ENCODE results near the gene SENP8. TPM values are rescaled to one million over a fixed set of nuclear protein-coding genes. Genes with fewer than 3 reads are reported as not detected.

SENP8 gene
- total and polyA plus RNA-seq, 2 of the 4 experiments (the other 2 are of a cell fraction) = 1.6 to 2.9 TPM

DNA sequence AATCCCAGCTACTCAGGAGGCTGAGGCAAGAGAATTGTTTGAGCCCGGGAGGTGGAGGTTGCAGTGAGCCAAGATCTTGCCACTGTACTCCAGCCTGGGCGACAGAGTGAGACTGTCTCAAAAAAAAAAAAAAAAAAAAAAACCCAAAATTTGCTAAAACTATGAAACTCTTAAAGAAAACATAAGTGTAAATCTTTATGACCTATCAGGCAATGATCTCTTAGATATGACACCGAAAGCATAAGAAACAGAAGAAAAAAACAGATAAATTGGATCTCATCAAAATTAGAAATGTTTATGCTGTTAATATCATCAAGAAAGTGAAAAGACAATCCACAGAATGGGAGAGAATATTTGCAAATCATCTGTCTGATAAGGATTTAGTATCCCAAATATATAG lies 64.0 kb downstream of the SENP8 start:
- no peak for ATAC-seq (ENCODE audit: low read depth)
- CTCF ChIA-PET = no interaction called here

More for the DNA sequence above, 64.0 kb downstream of the SENP8 start:
- no peak overlapping the region for H4K5ac ChIP-seq (ENCODE audit: low read depth, low read length)
- no peak overlapping the region for H3K18ac ChIP-seq (ENCODE audit: low read depth, low read length)
- H4K20me1 ChIP-seq (ENCODE audit: insufficient read depth, low read length) = no peaks in the 10 kb centered on the region; the same call in 1 of the 2 replicates
- no peak overlapping the region for H4K91ac ChIP-seq (ENCODE audit: insufficient read depth, low read depth, low read length)
- TF ChIP-seq RFX5 (IDR thresholded peaks at IDR 0.05; ENCODE audit: low read depth, low read length) (no peak), RCOR1 (IDR thresholded peaks at IDR 0.05; ENCODE audit: insufficient replicate concordance, low read length) (no peak), MAFK (IDR thresholded peaks at IDR 0.05; ENCODE audit: low read depth, low read length) (no peak), SMC3 (IDR thresholded peaks at IDR 0.05; ENCODE audit: low read depth, low read length) (no peak), CEBPB (IDR thresholded peaks at IDR 0.05; ENCODE audit: low read depth, low read length) (no peak), BHLHE40 (IDR thresholded peaks at IDR 0.05; ENCODE audit: low read depth, low read length) (no peak), NFE2L2 (IDR thresholded peaks at IDR 0.05; ENCODE audit: low read depth, low read length) (no peak), MAZ (IDR thresholded peaks at IDR 0.05; ENCODE audit: borderline replicate concordance, low read depth, low read length) (no peak), CHD1 (IDR thresholded peaks at IDR 0.05; ENCODE audit: low read depth, low read length) (no peak), CTCF (conservative IDR thresholded peaks at IDR 0.05; ENCODE audit: low read depth, low read length) (no peak), POLR2A (IDR thresholded peaks at IDR 0.05; ENCODE audit: low read depth, low read length) (no peak), MXI1 (IDR thresholded peaks at IDR 0.05; ENCODE audit: borderline replicate concordance, low read depth, low read length) (no peak), RAD21 (IDR thresholded peaks at IDR 0.05; ENCODE audit: low read length) (no peak), FOS (IDR thresholded peaks at IDR 0.05; ENCODE audit: low read depth, low read length) (no peak)
- TF ChIP-seq, protein P1, sequence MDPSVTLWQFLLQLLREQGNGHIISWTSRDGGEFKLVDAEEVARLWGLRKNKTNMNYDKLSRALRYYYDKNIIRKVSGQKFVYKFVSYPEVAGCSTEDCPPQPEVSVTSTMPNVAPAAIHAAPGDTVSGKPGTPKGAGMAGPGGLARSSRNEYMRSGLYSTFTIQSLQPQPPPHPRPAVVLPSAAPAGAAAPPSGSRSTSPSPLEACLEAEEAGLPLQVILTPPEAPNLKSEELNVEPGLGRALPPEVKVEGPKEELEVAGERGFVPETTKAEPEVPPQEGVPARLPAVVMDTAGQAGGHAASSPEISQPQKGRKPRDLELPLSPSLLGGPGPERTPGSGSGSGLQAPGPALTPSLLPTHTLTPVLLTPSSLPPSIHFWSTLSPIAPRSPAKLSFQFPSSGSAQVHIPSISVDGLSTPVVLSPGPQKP (IDR thresholded peaks at IDR 0.05; ENCODE audit: borderline replicate concordance, low read depth, low read length) = no peak
- dilution Hi-C loops (cut with HindIII; ENCODE audit: low sequenced_read_pairs, unreplicated experiment) (no loop called here), intact Hi-C loops (cut with micrococcal nuclease) (no loop called here), in situ Hi-C loops (cut with MboI; ENCODE audit: low sequenced_read_pairs) (no loop called here)
- WGBS, 2 experiments (ENCODE audit: extremely low coverage in 2 of 2, insufficient read length in 1 of 2) = no CpG with 5 or more reads among the region's 3 CpGs
- H3K4me2 ChIP-seq (ENCODE audit: low read depth, low read length) = no peak overlapping the region
- no peak overlapping the region for H2AK5ac ChIP-seq (ENCODE audit: low read depth, low read length)
- H3K9me3 ChIP-seq (ENCODE audit: control insufficient read depth, insufficient read depth, low read length) = no peaks in the 10 kb centered on the region
- H4K8ac ChIP-seq (ENCODE audit: low read depth in 2 of 2, low read length in 2 of 2) = no peak overlapping the region
- no peak overlapping the region for H3K56ac ChIP-seq (ENCODE audit: extremely low read depth, insufficient read depth, low read length)
- no peaks in the 10 kb centered on the region for H3K36me3 ChIP-seq (ENCODE audit: control insufficient read depth, insufficient read depth, low read length)
- H3K27me3 ChIP-seq (ENCODE audit: control insufficient read depth, insufficient read depth, low read length) = peaks cover 27% of the 10 kb centered on the region
- no peak overlapping the region for H2AFZ ChIP-seq (replicated peaks; ENCODE audit: low read length, poor library complexity)
- H3K4me1 ChIP-seq (ENCODE audit: control insufficient read depth, insufficient read depth, low read length) = peaks cover 3% of the 10 kb centered on the region; the same call in 1 of the 2 replicates
- no TSS peak for BruUV-seq (replicated peaks)
- no peaks in the 10 kb centered on the region for H3K79me1 ChIP-seq (ENCODE audit: low read depth in 1 of 2, low read length in 2 of 2)
- no peak overlapping the region for H3K4me3 ChIP-seq (ENCODE audit: insufficient read depth, low read depth, low read length)
- H2BK20ac ChIP-seq (ENCODE audit: low read depth, low read length) = no peak overlapping the region
- H3K23ac ChIP-seq (ENCODE audit: low read depth, low read length) = no peak overlapping the region
- no peak overlapping the region for H2BK5ac ChIP-seq (ENCODE audit: low read depth, low read length, poor library complexity, severe bottlenecking)
- no peak for DNase-seq
- H3K4ac ChIP-seq (ENCODE audit: low read depth, low read length) = no peak overlapping the region
- H3K14ac ChIP-seq (replicated peaks; ENCODE audit: low read depth, low read length) = no peak overlapping the region
- no peak overlapping the region for H2BK120ac ChIP-seq (ENCODE audit: low read depth, low read length)
- H3K9me1 ChIP-seq (ENCODE audit: insufficient read depth, low read length) = no peaks in the 10 kb centered on the region
- POLR2A ChIA-PET (ENCODE audit: unreplicated experiment) = no interaction called here
- H2BK15ac ChIP-seq (ENCODE audit: low read depth, low read length) = no peak overlapping the region
- no peak overlapping the region for H2AK9ac ChIP-seq (replicated peaks; ENCODE audit: low read depth, low read length, poor library complexity)
- H3K27ac ChIP-seq (ENCODE audit: insufficient read depth, low read length) = no peak overlapping the region
- H3K9ac ChIP-seq (ENCODE audit: low read depth, low read length) = no peak overlapping the region

Measured in IMR-90 (cell line).